Tibial artery (tissue), 4 donors: ENCODE results near the gene CEP78.

Source experiments
- DNase-seq, 2 donors: peaks; one replicate each; pipeline ENCODE4 v3.0.0-alpha.2; 2019
- H3K27ac ChIP-seq, 2 donors: fragments of 200-600 bp; sonication (generic) in 1 of 2; 1 replicate in 1 of 2; 2 replicates in 1 of 2; pipeline ENCODE4 v1.5.1; 2018 to 2019; ENCODE audit warnings: mild to moderate bottlenecking in 1 of 2
- H3K27me3 ChIP-seq, 2 donors: fragments of 200-600 bp; sonication (generic) in 1 of 2; one replicate each; pipeline versions ENCODE4 v1.5.1 to v1.6.0; 2016 to 2019
- H3K36me3 ChIP-seq, 3 donors: fragments of 200-600 bp; sonication (generic) in 2 of 3; one replicate each; pipeline ENCODE4 v1.5.1; 2016 to 2019; ENCODE audit warnings: mild to moderate bottlenecking in 2 of 3
- H3K4me1 ChIP-seq, 4 donors: fragments of 200-600 bp; sonication (generic) in 2 of 4; 1 replicate in 3 of 4; 2 replicates in 1 of 4; pipeline ENCODE4 v1.5.1; 2016 to 2019
- H3K4me3 ChIP-seq, 2 donors: fragments of 200-600 bp; sonication (generic) in 1 of 2; 1 replicate in 1 of 2; 2 replicates in 1 of 2; pipeline ENCODE4 v1.5.1; 2018 to 2019; ENCODE audit warnings: mild to moderate bottlenecking in 2 of 2
- H3K9me3 ChIP-seq, 3 donors: fragments of 200-600 bp; sonication (generic) in 1 of 3; one replicate each; pipeline ENCODE4 v1.5.1; 2016 to 2019
- intact Hi-C: fragments of 100-400 bp; cut with DNase I; formaldehyde crosslinking; loops from one replicate; pipeline ENCODE4 v1.15.0; 2023; ENCODE audit warnings: low total_unique reads
- TF ChIP-seq, protein P1 (sequence below), 2 experiments: fragments of 200-600 bp in 1 of 2; fragments of 450-650 bp in 1 of 2; IDR thresholded peaks; one replicate each; pipeline ENCODE4 v1.5.1; 2017 to 2019; ENCODE audit warnings: antibody characterized with exemption in 2 of 2, mild to moderate bottlenecking in 1 of 2, moderate library complexity in 1 of 2

The CEP78 gene, protein sequence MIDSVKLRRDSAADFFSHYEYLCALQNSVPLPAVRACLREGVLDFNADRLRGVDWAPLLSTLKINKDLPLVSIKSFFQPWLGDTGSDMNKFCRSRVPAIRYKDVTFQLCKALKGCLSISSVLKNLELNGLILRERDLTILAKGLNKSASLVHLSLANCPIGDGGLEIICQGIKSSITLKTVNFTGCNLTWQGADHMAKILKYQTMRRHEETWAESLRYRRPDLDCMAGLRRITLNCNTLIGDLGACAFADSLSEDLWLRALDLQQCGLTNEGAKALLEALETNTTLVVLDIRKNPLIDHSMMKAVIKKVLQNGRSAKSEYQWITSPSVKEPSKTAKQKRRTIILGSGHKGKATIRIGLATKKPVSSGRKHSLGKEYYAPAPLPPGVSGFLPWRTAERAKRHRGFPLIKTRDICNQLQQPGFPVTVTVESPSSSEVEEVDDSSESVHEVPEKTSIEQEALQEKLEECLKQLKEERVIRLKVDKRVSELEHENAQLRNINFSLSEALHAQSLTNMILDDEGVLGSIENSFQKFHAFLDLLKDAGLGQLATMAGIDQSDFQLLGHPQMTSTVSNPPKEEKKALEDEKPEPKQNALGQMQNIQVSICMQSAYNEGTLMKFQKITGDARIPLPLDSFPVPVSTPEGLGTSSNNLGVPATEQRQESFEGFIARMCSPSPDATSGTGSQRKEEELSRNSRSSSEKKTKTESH

DNA sequence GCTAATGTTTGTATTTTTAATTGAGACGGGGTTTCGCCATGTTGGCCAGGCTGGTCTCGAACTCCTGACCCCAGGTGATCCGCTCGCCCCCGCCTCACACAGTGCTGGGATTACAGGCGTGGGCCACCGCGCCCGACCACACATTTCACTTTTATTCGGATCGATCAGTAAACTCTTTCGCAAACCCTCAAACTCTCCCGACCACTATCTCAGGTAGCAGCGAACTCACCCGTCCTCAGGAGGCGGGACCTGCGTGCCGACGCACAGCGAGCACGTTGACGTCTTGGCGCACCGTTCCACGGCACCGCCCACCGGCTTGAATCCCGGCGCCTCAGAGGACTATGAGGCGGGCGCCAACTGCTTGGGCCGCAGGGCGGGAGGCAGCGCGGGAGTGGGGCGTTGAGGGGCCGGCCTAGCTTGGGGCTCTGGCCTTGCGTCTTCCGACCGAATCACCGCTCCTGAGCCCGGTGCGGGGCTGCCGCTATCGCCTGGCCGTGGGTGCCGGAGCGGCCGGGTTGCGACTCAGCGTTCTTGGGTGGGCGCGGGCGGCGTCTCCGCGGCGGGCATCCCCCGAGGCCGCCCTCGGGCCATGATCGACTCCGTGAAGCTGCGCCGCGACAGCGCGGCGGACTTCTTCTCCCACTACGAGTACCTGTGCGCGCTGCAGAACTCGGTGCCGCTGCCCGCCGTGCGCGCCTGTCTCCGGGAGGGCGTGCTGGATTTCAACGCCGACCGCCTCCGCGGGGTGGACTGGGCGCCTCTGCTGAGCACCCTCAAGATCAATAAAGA, at the start of gene CEP78:
CEP78 (plus strand) TSS at position 314 of the 789 bp plus-strand sequence; CDS start at position 590, 276 bp downstream.
- peak; percentile 87 to 93 for DNase-seq
- H3K27ac ChIP-seq: peak within 1 kb of the TSS; percentile 77 to 78
- TF ChIP-seq, protein P1, sequence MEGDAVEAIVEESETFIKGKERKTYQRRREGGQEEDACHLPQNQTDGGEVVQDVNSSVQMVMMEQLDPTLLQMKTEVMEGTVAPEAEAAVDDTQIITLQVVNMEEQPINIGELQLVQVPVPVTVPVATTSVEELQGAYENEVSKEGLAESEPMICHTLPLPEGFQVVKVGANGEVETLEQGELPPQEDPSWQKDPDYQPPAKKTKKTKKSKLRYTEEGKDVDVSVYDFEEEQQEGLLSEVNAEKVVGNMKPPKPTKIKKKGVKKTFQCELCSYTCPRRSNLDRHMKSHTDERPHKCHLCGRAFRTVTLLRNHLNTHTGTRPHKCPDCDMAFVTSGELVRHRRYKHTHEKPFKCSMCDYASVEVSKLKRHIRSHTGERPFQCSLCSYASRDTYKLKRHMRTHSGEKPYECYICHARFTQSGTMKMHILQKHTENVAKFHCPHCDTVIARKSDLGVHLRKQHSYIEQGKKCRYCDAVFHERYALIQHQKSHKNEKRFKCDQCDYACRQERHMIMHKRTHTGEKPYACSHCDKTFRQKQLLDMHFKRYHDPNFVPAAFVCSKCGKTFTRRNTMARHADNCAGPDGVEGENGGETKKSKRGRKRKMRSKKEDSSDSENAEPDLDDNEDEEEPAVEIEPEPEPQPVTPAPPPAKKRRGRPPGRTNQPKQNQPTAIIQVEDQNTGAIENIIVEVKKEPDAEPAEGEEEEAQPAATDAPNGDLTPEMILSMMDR (IDR thresholded peaks at IDR 0.05): no peak
- H3K4me3 ChIP-seq: peak within 1 kb of the TSS; percentile 73 to 84
- H3K27me3 ChIP-seq: no peaks in the 10 kb centered on the region
- H3K9me3 ChIP-seq: no peaks in the 10 kb centered on the region
- peaks cover 0 to 18% (median 3%) of the 10 kb centered on the region in 4 donors for H3K4me1 ChIP-seq
- H3K36me3 ChIP-seq: peaks cover 0 to 11% (median 0%) of the 10 kb centered on the region in 3 donors
- intact Hi-C loops: no loop called here

DNA sequence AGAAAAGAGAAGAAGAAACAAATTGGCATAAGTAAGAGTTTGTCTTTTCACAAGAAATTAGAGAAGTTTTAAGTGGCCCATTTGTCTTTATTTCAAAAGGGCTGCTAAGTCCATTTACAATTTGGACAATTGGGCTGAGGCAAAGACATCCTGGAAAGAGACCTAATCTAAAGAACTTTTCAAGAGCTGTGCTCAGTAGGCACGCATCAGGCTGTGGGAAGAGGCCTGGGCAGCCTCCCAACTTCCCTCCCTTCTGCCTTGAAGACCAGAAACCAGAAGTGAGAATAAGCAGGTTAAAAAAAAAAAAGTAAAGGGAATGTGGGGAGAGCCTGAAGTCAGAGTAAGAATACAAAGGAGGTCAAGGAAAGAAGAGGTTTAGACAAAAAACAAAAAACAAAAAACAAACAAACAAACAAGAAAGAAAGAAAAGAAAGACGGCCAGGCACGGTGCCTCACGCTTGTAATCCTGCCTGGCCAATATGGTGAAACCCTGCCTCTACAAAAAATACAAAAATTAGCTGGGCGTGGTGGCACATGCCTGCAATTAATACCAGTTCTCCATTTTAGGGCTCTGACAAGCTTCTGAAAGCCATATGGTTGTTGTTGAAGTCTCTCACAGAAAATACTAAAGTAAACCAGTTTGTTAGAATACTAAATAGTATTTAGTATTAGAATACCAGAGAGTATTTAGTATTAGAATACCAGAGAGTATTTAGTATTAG, 48.0 kb upstream of the CEP78 start:
- Histone ChIP-seq H3K27me3 (no peaks in the 10 kb centered on the region), H3K4me3 (no peak overlapping the region), H3K9me3 (no peaks in the 10 kb centered on the region), H3K27ac (no peak overlapping the region), H3K4me1 (no peaks in the 10 kb centered on the region), H3K36me3 (no peaks in the 10 kb centered on the region)
- peak in 1 of 2 donors; percentile 61 for DNase-seq
- intact Hi-C loops: no loop called here
- TF ChIP-seq, protein P1 (IDR thresholded peaks at IDR 0.05): no peak

DNA sequence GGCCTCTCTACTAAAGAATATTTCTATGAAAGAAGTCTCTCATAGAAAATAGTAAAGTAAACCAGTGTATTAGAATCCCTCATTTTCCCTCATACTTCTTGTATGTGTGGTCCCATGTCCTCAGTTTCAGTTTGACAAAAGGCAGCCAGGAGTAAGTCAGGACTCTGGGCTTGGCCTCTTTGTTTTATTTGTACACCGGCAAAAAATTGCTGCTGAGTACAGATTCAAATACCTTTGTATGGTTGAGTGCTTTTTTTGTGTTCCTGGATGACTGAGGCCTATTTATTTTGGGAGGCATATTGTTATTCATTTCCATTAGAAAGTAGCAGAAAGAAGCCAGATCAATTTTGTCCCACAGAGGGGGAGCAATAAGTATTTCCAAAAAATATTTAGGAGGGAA, 47.3 kb upstream of the CEP78 start:
- no peak overlapping the region for H3K27ac ChIP-seq
- H3K9me3 ChIP-seq: no peaks in the 10 kb centered on the region
- H3K4me1 ChIP-seq: no peaks in the 10 kb centered on the region
- DNase-seq: no peak
- H3K4me3 ChIP-seq: no peak overlapping the region
- intact Hi-C loops: no loop called here
- no peaks in the 10 kb centered on the region for H3K27me3 ChIP-seq
- H3K36me3 ChIP-seq: no peaks in the 10 kb centered on the region
- TF ChIP-seq, protein P1 (IDR thresholded peaks at IDR 0.05): no peak

DNA sequence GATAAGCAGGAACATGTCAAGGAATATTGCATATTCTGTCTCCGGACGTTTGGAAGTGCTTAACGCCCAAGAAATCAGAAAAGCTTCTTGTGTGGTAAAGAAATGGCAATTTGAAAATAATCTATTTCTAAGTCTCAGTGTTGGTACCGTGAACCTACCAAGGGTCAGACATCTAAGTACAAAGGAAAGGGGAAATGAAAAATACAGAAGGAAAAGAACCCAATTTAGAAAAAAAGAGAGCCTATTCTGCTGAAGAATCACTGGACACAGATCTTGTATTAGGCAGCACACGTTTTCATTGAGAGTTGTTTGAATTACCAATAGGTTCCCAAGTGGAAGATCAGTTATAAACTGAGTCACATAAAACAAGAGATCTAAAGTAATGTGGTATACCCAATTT, 46.9 kb upstream of the CEP78 start:
- DNase-seq: no peak
- TF ChIP-seq, protein P1 (IDR thresholded peaks at IDR 0.05): no peak
- Histone ChIP-seq H3K4me3 (no peak overlapping the region), H3K36me3 (no peaks in the 10 kb centered on the region), H3K9me3 (no peaks in the 10 kb centered on the region), H3K4me1 (no peaks in the 10 kb centered on the region), H3K27ac (no peak overlapping the region), H3K27me3 (no peaks in the 10 kb centered on the region)
- intact Hi-C loops: no loop called here

DNA sequence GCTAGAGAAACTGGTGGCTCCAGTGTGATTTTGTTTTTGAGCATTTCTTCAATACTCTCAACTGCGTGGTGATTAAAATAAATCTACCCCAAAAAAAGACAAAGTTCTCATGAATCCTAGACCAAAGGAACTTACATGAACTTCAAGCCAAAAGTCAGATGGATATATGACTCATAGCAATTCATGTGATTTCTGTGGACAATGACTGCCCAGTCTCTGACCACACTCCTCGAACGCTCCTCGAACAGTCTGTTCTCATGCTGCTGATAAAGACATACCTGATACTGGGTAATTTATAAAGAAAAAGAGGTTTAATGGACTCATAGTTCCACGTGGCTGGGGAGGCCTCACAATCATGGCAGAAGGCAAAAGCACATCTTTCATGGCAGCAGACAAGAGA, 46.4 kb upstream of the CEP78 start:
- Histone ChIP-seq H3K4me1 (no peaks in the 10 kb centered on the region), H3K27ac (no peak overlapping the region), H3K27me3 (no peaks in the 10 kb centered on the region), H3K9me3 (no peaks in the 10 kb centered on the region), H3K4me3 (no peak overlapping the region), H3K36me3 (no peaks in the 10 kb centered on the region)
- TF ChIP-seq, protein P1 (IDR thresholded peaks at IDR 0.05): no peak
- intact Hi-C loops: no loop called here
- DNase-seq: no peak
